Neural progenitor cell (in vitro differentiated cells): ENCODE measurements around the gene CELA2B. TPM values are rescaled to one million over a fixed set of nuclear protein-coding genes. Genes with fewer than 3 reads are reported as not detected.
"Not testable (repeated sequence)": the region's sequence is repeated elsewhere in the genome, so short reads cannot be mapped to it uniquely, and the experiment has no call there.

Source experiments
- DNase-seq: peaks from one replicate; pipeline ENCODE4 v3.0.0-alpha.2; 2016; ENCODE audit warnings: low spot score
- H2AFZ ChIP-seq: fragments of 200-600 bp; sonication (generic); replicated peaks from 2 replicates; pipeline ENCODE4 v1.6.1; 2016; ENCODE audit warnings: antibody characterized with exemption
- H3F3A ChIP-seq: fragments of 200-600 bp; sonication (generic); 2 replicates; pipeline ENCODE4 v1.6.1; 2016; ENCODE audit warnings: antibody characterized with exemption, low read depth
- H3K27ac ChIP-seq: fragments of 200-600 bp; sonication (generic); 2 replicates; pipeline ENCODE4 v1.5.1; 2016; ENCODE audit warnings: mild to moderate bottlenecking
- H3K27me3 ChIP-seq: fragments of 200-600 bp; sonication (generic); 2 replicates; pipeline ENCODE4 v1.6.1; 2016; ENCODE audit warnings: mild to moderate bottlenecking, moderate library complexity
- H3K36me3 ChIP-seq: fragments of 200-600 bp; sonication (generic); 2 replicates; pipeline ENCODE4 v1.5.1; 2016
- H3K4me1 ChIP-seq: fragments of 200-600 bp; sonication (generic); 2 replicates; pipeline ENCODE4 v1.6.1; 2016; ENCODE audit warnings: mixed run types
- H3K4me2 ChIP-seq: fragments of 200-600 bp; sonication (generic); 2 replicates; pipeline ENCODE4 v1.6.1; 2016
- H3K4me3 ChIP-seq: fragments of 200-600 bp; sonication (generic); 2 replicates; pipeline ENCODE4 v1.5.1; 2016
- H3K79me2 ChIP-seq: fragments of 200-600 bp; sonication (generic); 2 replicates; pipeline ENCODE4 v1.6.1; 2016; ENCODE audit warnings: low read depth
- H3K9ac ChIP-seq: fragments of 200-600 bp; sonication (generic); 2 replicates; pipeline ENCODE4 v1.6.1; 2016
- H3K9me3 ChIP-seq: fragments of 200-600 bp; sonication (generic); 2 replicates; pipeline ENCODE4 v1.5.1; 2016; ENCODE audit warnings: low read depth
- H4K20me1 ChIP-seq: fragments of 200-600 bp; sonication (generic); 2 replicates; pipeline ENCODE4 v1.6.1; 2016; ENCODE audit warnings: low read depth
- H3K27ac Mint-ChIP-seq: 3 replicates; pipeline ENCODE4 v1.8.0; 2021; ENCODE audit warnings: mixed read lengths
- H3K27me3 Mint-ChIP-seq: 2 replicates; pipeline ENCODE4 v1.8.0; 2022; ENCODE audit warnings: low read depth, mild to moderate bottlenecking, inconsistent platforms, moderate library complexity, mixed read lengths; ENCODE audit not compliant: insufficient read depth
- H3K36me3 Mint-ChIP-seq: 3 replicates; pipeline ENCODE4 v1.8.0; 2021; ENCODE audit warnings: mixed read lengths
- H3K4me1 Mint-ChIP-seq: 3 replicates; pipeline ENCODE4 v1.8.0; 2021; ENCODE audit warnings: mixed read lengths
- H3K4me3 Mint-ChIP-seq: 3 replicates; pipeline ENCODE4 v1.8.0; 2021; ENCODE audit warnings: mild to moderate bottlenecking, moderate library complexity, mixed read lengths
- H3K9me3 Mint-ChIP-seq: 3 replicates; pipeline ENCODE4 v1.8.0; 2020; ENCODE audit warnings: mixed read lengths
- CTCF ChIP-seq: fragments of 200-600 bp; sonication (generic); IDR thresholded peaks from 2 replicates; pipeline ENCODE4 v1.5.1; 2017; ENCODE audit warnings: antibody characterized with exemption, mild to moderate bottlenecking
- EZH2 ChIP-seq: fragments of 200-600 bp; sonication (generic); IDR thresholded peaks from 2 replicates; pipeline ENCODE4 v1.6.1; 2017; ENCODE audit warnings: antibody characterized with exemption, mild to moderate bottlenecking, moderate library complexity
- EZH2phosphoT487 ChIP-seq: fragments of 200-600 bp; sonication (generic); IDR thresholded peaks from 2 replicates; pipeline ENCODE4 v1.6.1; 2017; ENCODE audit warnings: antibody characterized with exemption
- total RNA-seq: library from RNA; depleted of rRNA; stranded (reverse); fragments of >200 nt; gene quantifications from 2 replicates; pipeline ENCODE4 v1.2.3, GENCODE V29; 2015; ENCODE audit warnings: low replicate concordance

CELA2B gene
- total RNA-seq, 1 donor from 2014 or later = not detected

- Histone ChIP-seq H3K4me1 (no peaks in the 10 kb centered on the region), H2AFZ (no peak overlapping the region), H3K4me2 (no peak overlapping the region), H3K79me2 (no peaks in the 10 kb centered on the region), H3K9me3 (no peaks in the 10 kb centered on the region), H3K4me3 (no peak overlapping the region), H3K9ac (no peak overlapping the region), H3K36me3 (no peaks in the 10 kb centered on the region), H4K20me1 (no peaks in the 10 kb centered on the region), H3F3A (no peaks in the 10 kb centered on the region), H3K27me3 (no peaks in the 10 kb centered on the region), H3K27ac (no peak overlapping the region)
- Mint-ChIP-seq H3K4me1 (no peaks in the 10 kb centered on the region), H3K4me3 (no peak overlapping the region), H3K9me3 (no peaks in the 10 kb centered on the region), H3K27me3 (no peaks in the 10 kb centered on the region), H3K27ac (no peak overlapping the region), H3K36me3 (no peaks in the 10 kb centered on the region)
- DNase-seq = no peak
- TF ChIP-seq CTCF (no peak), EZH2phosphoT487 (no peak), EZH2 (no peak)
Observed at GRCh38 chr1:15477646-15478212, 1.8 kb downstream of the CELA2B start.

GRCh38 chr1:15479654-15480347, 3.9 kb downstream of the CELA2B start:
- Histone ChIP-seq H3K79me2 (no peaks in the 10 kb centered on the region), H3K9me3 (no peaks in the 10 kb centered on the region), H3K27ac (no peak overlapping the region), H3K36me3 (no peaks in the 10 kb centered on the region), H3K4me1 (no peaks in the 10 kb centered on the region), H3K27me3 (no peaks in the 10 kb centered on the region), H3K9ac (no peak overlapping the region), H3K4me2 (no peak overlapping the region), H3F3A (no peaks in the 10 kb centered on the region), H3K4me3 (no peak overlapping the region), H2AFZ (no peak overlapping the region), H4K20me1 (no peaks in the 10 kb centered on the region)
- H3K9me3 Mint-ChIP-seq = no peaks in the 10 kb centered on the region
- TF ChIP-seq EZH2 (no peak), EZH2phosphoT487 (no peak), CTCF (no peak)
- peaks cover 3% of the 10 kb centered on the region for H3K36me3 Mint-ChIP-seq
- no peak overlapping the region for H3K27ac Mint-ChIP-seq
- no peak overlapping the region for H3K4me3 Mint-ChIP-seq
- DNase-seq = no peak
- no peaks in the 10 kb centered on the region for H3K27me3 Mint-ChIP-seq
- no peaks in the 10 kb centered on the region for H3K4me1 Mint-ChIP-seq

- H3K27me3 ChIP-seq, H3K4me3 ChIP-seq, H2AFZ ChIP-seq, H3K27me3 Mint-ChIP-seq, H3K9me3 ChIP-seq, H3K4me1 ChIP-seq, H3K9ac ChIP-seq, H3K27ac Mint-ChIP-seq, H3K79me2 ChIP-seq, H3F3A ChIP-seq, H3K4me3 Mint-ChIP-seq, H3K36me3 ChIP-seq, H3K27ac ChIP-seq, H3K4me2 ChIP-seq, H4K20me1 ChIP-seq, H3K36me3 Mint-ChIP-seq, DNase-seq, H3K9me3 Mint-ChIP-seq, H3K4me1 Mint-ChIP-seq: not testable (repeated sequence)
Observed at GRCh38 chr1:15482455-15482854, 6.6 kb downstream of the CELA2B start.

- not testable (repeated sequence) for H3K27me3 Mint-ChIP-seq, H3K79me2 ChIP-seq, DNase-seq, H3K9me3 ChIP-seq, H3K27ac Mint-ChIP-seq, H3K27me3 ChIP-seq, H3K4me3 ChIP-seq, H3K4me3 Mint-ChIP-seq, H3F3A ChIP-seq, H3K9me3 Mint-ChIP-seq, H3K36me3 ChIP-seq, H4K20me1 ChIP-seq, H3K36me3 Mint-ChIP-seq, H3K4me1 ChIP-seq, H3K27ac ChIP-seq, H3K4me1 Mint-ChIP-seq, H3K9ac ChIP-seq, H2AFZ ChIP-seq, H3K4me2 ChIP-seq
Observed at GRCh38 chr1:15482983-15483543, 7.2 kb downstream of the CELA2B start.
